Measurements from ENCODE around the gene ANO8.

The ANO8 gene

DNA sequence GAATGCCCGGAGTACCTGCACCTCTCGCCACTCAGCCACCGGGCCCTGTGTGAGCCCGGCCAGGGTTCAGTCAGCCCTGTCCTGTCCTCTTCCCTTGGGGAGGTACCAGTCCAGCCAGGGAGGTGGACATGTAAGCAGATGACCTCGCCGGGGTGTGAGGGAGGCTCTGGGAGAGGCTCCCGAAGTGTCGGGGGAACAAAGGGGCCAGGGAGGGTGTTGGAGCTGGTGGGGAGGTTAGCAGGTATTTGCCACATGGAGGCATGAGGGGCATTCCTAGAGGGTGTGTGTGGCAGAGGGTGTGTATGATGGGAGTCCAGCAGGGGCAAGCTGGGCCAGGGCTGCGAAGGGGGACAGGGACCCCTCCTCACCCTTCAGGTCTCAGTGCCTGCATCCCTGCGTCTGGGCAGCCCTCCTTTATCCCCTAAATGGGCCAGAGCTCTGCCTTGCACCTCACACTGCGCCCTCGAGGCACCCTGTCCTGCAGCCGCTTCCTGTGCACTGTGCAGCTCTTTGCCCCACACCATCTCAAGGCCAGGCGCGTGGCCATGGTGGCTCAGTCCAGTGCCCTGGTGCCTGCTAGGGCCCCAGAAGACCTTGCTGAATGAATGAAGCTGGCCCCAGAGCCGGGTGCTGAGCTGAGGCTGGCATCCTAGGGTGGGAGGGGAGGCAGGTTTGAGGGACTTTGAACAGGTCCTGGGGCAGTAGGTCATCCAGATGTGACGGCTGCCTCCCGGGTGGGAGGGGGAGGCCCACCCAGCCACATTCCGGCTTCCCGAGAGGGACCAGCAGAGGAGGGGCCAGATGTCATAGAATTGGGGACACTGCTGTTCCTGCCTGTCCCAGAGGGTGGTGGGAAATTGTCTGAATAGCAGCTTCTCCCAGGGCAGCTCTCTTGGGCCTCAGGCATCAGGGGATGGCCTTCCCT, 22.2 kb downstream of the ANO8 start:
- DNase-seq (ENCODE audit: low spot score): no peak
- CTCF ChIA-PET: no interaction called here
- TF ChIP-seq, protein P1, sequence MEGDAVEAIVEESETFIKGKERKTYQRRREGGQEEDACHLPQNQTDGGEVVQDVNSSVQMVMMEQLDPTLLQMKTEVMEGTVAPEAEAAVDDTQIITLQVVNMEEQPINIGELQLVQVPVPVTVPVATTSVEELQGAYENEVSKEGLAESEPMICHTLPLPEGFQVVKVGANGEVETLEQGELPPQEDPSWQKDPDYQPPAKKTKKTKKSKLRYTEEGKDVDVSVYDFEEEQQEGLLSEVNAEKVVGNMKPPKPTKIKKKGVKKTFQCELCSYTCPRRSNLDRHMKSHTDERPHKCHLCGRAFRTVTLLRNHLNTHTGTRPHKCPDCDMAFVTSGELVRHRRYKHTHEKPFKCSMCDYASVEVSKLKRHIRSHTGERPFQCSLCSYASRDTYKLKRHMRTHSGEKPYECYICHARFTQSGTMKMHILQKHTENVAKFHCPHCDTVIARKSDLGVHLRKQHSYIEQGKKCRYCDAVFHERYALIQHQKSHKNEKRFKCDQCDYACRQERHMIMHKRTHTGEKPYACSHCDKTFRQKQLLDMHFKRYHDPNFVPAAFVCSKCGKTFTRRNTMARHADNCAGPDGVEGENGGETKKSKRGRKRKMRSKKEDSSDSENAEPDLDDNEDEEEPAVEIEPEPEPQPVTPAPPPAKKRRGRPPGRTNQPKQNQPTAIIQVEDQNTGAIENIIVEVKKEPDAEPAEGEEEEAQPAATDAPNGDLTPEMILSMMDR (conservative IDR thresholded peaks at IDR 0.05; ENCODE audit: low read depth): no peak
- peak overlapping the region; percentile 98 for H3K27ac ChIP-seq
- POLR2A ChIA-PET (ENCODE audit: low non-redundant PET): no interaction called here

DNA sequence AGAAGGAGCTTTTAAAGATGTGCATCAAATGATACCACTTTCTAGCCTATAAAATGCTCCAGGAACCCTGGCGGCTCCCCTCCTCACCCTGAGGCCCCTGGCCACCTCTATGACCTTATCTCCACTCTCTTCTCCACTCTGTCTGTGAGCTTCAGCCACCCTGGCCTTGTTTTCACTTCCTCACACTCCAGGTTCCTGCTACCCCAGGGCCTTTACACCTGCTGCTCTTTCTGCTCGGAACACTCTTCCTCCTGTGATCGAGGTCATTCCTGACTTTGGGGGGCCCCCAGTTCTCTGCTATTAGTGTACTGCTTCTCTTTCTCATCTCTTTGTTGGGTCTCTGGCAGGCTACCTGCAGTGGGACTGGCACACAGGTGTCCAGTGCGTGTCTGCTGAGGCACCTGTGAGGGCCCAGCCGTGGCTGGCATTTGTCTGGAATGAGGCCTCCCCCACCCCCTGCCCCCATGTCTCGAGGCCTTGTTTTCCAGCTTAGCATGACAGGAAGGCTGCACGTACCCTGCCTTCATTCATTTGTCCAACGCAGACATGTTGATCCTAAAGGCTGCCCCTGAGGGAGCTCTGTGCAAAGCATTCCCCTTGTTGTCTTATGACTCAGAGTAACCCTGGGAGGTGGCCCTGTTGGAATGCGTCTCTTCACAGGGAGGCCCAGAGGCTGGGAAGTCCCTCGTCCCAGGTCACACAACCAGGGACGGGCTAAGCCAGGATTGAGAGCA, 23.0 kb downstream of the ANO8 start:
- H3K27ac ChIP-seq: peak overlapping the region; percentile 98
- DNase-seq (ENCODE audit: low spot score): peak; percentile 59
- ChIA-PET CTCF (no interaction called here), POLR2A (ENCODE audit: low non-redundant PET) (no interaction called here)
- TF ChIP-seq, protein P1 (conservative IDR thresholded peaks at IDR 0.05; ENCODE audit: low read depth): no peak

DNA sequence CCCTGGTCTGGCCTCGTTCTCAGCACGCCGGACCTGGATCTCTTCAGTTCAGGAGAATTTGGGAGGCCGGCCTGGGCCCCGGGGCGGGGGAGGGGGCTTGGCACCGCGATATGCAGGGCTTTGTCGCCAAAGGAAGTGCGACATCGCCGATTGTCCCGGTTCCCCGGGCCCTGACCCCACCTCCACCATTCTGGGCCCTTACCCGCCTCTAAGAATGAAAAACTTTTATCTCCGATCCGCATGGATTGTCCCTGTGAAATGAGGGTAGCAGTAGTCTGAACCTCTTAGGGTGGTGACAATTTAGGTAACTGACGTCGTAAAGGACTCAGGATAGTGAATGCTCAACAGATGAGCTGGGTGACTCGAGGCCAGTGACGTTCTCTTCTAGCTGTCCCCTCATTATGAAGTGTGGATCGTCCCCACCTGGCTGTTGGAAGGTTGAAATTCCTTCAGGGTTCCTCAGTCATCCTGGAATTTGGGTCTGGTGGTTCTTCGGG, 24.6 kb downstream of the ANO8 start:
- POLR2A ChIA-PET (ENCODE audit: low non-redundant PET): no interaction called here
- DNase-seq (ENCODE audit: low spot score): no peak
- H3K27ac ChIP-seq: peak overlapping the region; percentile 98
- TF ChIP-seq, protein P1 (conservative IDR thresholded peaks at IDR 0.05; ENCODE audit: low read depth): no peak
- CTCF ChIA-PET: no interaction called here

DNA sequence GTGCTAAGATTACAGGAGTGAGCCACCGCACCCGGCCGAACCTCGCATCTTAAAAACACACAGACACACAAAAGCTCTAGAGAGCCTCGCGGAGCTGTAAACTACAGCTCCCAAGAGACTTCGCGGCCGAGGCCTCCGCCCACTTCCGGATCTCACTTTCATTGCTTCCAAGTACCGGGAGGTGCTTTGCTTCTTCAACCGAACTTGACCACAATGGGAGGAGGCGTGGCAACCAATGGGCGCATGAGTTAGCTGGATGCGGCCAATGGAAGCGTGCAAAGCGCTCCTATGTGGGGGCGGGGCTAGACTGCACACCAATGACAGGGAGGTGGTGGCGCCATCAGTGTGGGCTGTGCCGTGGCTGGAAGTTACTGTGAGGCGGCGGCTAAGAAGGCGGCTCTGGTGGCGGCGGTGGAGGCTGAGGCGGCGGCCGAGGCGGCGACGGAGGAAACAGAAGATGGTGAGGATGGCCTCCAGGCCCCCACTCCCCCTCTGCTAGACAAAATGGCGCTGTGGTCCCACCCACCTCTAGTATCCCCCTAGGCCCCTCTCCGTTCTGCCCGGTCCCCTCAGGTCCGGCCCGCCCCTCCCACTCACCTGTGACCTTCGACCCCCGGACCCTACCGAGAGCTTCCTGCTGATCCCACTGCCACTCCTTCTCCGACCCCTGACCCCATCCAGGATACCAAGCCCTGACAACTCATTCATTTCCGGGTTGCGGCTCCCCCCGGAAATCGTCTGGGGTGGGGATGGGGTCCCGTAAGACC, 25.3 kb downstream of the ANO8 start, which contains the start of gene DDA1:
Gene DDA1 (plus strand): TSS at position 366 of the 767 bp plus-strand sequence. CDS start 92 bp downstream, at position 458.
- peak; percentile 98 for DNase-seq (ENCODE audit: low spot score)
- CTCF ChIA-PET: interaction anchor here (0.6 kb wide), 1 partner anchor 75 kb away, joined by 3 read pairs; no protein-coding TSS in a partner anchor
- peak within 1 kb of the TSS; percentile 98 for H3K27ac ChIP-seq
- TF ChIP-seq, protein P1 (conservative IDR thresholded peaks at IDR 0.05; ENCODE audit: low read depth): no peak
- POLR2A ChIA-PET (ENCODE audit: low non-redundant PET): no interaction called here

DNA sequence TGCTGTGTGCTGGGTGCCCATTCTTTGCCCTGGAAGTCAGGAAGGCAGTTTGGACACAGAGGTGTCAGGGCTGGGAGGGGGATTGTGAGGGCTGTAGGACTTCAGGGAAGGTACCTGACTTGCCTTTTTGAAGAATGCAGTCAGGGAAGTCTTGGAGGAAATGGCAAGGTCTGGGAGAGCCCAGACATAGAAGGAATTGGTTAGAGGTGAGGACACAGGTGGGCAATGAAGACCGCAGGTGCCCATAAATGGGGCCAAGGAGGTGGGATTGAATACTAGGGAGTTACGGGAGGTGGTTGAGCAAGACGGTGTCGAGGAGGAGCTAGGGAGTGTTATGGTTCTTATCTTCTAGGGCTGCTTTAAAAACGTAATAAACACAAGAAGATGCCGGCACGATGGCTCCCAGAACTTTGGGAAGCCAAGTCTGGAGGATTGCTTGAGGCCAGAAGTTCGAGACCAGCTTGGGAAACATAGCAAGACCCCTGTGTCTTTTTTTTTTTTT, 26.7 kb downstream of the ANO8 start:
- peak overlapping the region; percentile 98 for H3K27ac ChIP-seq
- CTCF ChIA-PET: no interaction called here
- TF ChIP-seq, protein P1 (conservative IDR thresholded peaks at IDR 0.05; ENCODE audit: low read depth): no peak
- no peak for DNase-seq (ENCODE audit: low spot score)
- POLR2A ChIA-PET (ENCODE audit: low non-redundant PET): interaction anchor here (0.6 kb wide), 2 partner anchors 37 to 64 kb away, joined by 3 to 4 read pairs; no protein-coding TSS in a partner anchor

Measured in RWPE1 (cell line).